ENCODE measurements around the gene CROCC2. TPM values are rescaled to one million over a fixed set of nuclear protein-coding genes. Genes with fewer than 3 reads are reported as not detected.

CROCC2 gene
- total RNA-seq, 2 experiments from 2014 or later: not detected

GRCh38 chr2:241033994-241034393, 127.9 kb downstream of the CROCC2 start:
- Histone ChIP-seq H3K4me2 (ENCODE audit: low read length) (no peak overlapping the region), H3K4me3 (ENCODE audit: low read depth, low read length, poor library complexity, severe bottlenecking) (no peak overlapping the region), H3K36me3 (ENCODE audit: insufficient read depth, low read length) (no peaks in the 10 kb centered on the region), H3K79me2 (ENCODE audit: insufficient read depth, low read depth, low read length) (no peaks in the 10 kb centered on the region), H3K9me3 (ENCODE audit: low read length) (no peaks in the 10 kb centered on the region), H2AFZ (ENCODE audit: low read length) (no peak overlapping the region), H3K27ac (ENCODE audit: low read depth, low read length, poor library complexity, severe bottlenecking) (no peak overlapping the region), H4K20me1 (ENCODE audit: insufficient read depth, low read length) (no peaks in the 10 kb centered on the region), H3K9me2 (ENCODE audit: insufficient read depth, low read length) (no peaks in the 10 kb centered on the region), H3K4me1 (ENCODE audit: insufficient read depth, low read length, poor library complexity, severe bottlenecking) (peaks cover 26% of the 10 kb centered on the region)
- no peak for TF ChIP-seq CTCF (conservative IDR thresholded peaks at IDR 0.05; ENCODE audit: low read length)
- TF ChIP-seq EZH2phosphoT487 (IDR thresholded peaks at IDR 0.05; ENCODE audit: borderline replicate concordance, low read depth, low read length): no peak
- no peak for DNase-seq (ENCODE audit: low spot score)
- CTCF ChIA-PET (ENCODE audit: unreplicated experiment): no interaction called here
- POLR2A ChIA-PET: no interaction called here
- no TSS peak for BruUV-seq (replicated peaks)
- intact Hi-C loops (cut with micrococcal nuclease; ENCODE audit: unreplicated experiment): no loop called here

GRCh38 chr2:241034490-241035141, 128.5 kb downstream of the CROCC2 start:
- no peak for DNase-seq (ENCODE audit: low spot score)
- Histone ChIP-seq H4K20me1 (ENCODE audit: insufficient read depth, low read length) (no peaks in the 10 kb centered on the region), H3K79me2 (ENCODE audit: insufficient read depth, low read depth, low read length) (no peaks in the 10 kb centered on the region), H2AFZ (ENCODE audit: low read length) (no peak overlapping the region), H3K4me2 (ENCODE audit: low read length) (no peak overlapping the region), H3K27ac (ENCODE audit: low read depth, low read length, poor library complexity, severe bottlenecking) (no peak overlapping the region), H3K9me2 (ENCODE audit: insufficient read depth, low read length) (no peaks in the 10 kb centered on the region), H3K4me1 (ENCODE audit: insufficient read depth, low read length, poor library complexity, severe bottlenecking) (peaks cover 32% of the 10 kb centered on the region), H3K36me3 (ENCODE audit: insufficient read depth, low read length) (no peaks in the 10 kb centered on the region), H3K4me3 (ENCODE audit: low read depth, low read length, poor library complexity, severe bottlenecking) (no peak overlapping the region), H3K9me3 (ENCODE audit: low read length) (no peaks in the 10 kb centered on the region)
- intact Hi-C loops (cut with micrococcal nuclease; ENCODE audit: unreplicated experiment): no loop called here
- ChIA-PET CTCF (ENCODE audit: unreplicated experiment) (no interaction called here), POLR2A (no interaction called here)
- no TSS peak for BruUV-seq (replicated peaks)
- TF ChIP-seq EZH2phosphoT487 (IDR thresholded peaks at IDR 0.05; ENCODE audit: borderline replicate concordance, low read depth, low read length) (no peak), CTCF (conservative IDR thresholded peaks at IDR 0.05; ENCODE audit: low read length) (no peak)

GRCh38 chr2:241035142-241035817, 129.1 kb downstream of the CROCC2 start:
- Histone ChIP-seq H3K4me1 (ENCODE audit: insufficient read depth, low read length, poor library complexity, severe bottlenecking) (peaks cover 39% of the 10 kb centered on the region), H3K4me3 (ENCODE audit: low read depth, low read length, poor library complexity, severe bottlenecking) (no peak overlapping the region), H4K20me1 (ENCODE audit: insufficient read depth, low read length) (no peaks in the 10 kb centered on the region), H3K36me3 (ENCODE audit: insufficient read depth, low read length) (no peaks in the 10 kb centered on the region), H3K9me2 (ENCODE audit: insufficient read depth, low read length) (no peaks in the 10 kb centered on the region), H3K79me2 (ENCODE audit: insufficient read depth, low read depth, low read length) (no peaks in the 10 kb centered on the region), H2AFZ (ENCODE audit: low read length) (no peak overlapping the region), H3K9me3 (ENCODE audit: low read length) (no peaks in the 10 kb centered on the region), H3K27ac (ENCODE audit: low read depth, low read length, poor library complexity, severe bottlenecking) (no peak overlapping the region), H3K4me2 (ENCODE audit: low read length) (no peak overlapping the region)
- DNase-seq (ENCODE audit: low spot score): no peak
- intact Hi-C loops (cut with micrococcal nuclease; ENCODE audit: unreplicated experiment): no loop called here
- CTCF ChIA-PET (ENCODE audit: unreplicated experiment): no interaction called here
- POLR2A ChIA-PET: no interaction called here
- BruUV-seq (replicated peaks): no TSS peak
- TF ChIP-seq CTCF (conservative IDR thresholded peaks at IDR 0.05; ENCODE audit: low read length) (no peak), EZH2phosphoT487 (IDR thresholded peaks at IDR 0.05; ENCODE audit: borderline replicate concordance, low read depth, low read length) (no peak)
